Measurements from ENCODE around the gene NDUFA8.

Gene NDUFA8

GRCh38 chr9:122184551-122184950 lies 25.0 kb upstream of the NDUFA8 start:
- no peak for DNase-seq (ENCODE audit: low read depth in 2 of 2)

GRCh38 chr9:122183501-122183900 lies 23.9 kb upstream of the NDUFA8 start:
- no peak for DNase-seq (ENCODE audit: low read depth in 2 of 2)

- no peak for DNase-seq (ENCODE audit: low read depth in 2 of 2)
Observed at GRCh38 chr9:122180633-122181032, 21.1 kb upstream of the NDUFA8 start.

GRCh38 chr9:122179690-122180074 lies 20.1 kb upstream of the NDUFA8 start:
- no peak for DNase-seq (ENCODE audit: low read depth in 2 of 2)

- DNase-seq (ENCODE audit: low read depth in 2 of 2), result no peak
Observed at GRCh38 chr9:122179054-122179689, 19.6 kb upstream of the NDUFA8 start.

- DNase-seq (ENCODE audit: low read depth in 2 of 2), result no peak
Observed at GRCh38 chr9:122176916-122177315, 17.3 kb upstream of the NDUFA8 start.

- DNase-seq (ENCODE audit: low read depth in 2 of 2), result no peak
Observed at GRCh38 chr9:122173670-122174069, 14.1 kb upstream of the NDUFA8 start.

GRCh38 chr9:122172131-122172530 lies 12.6 kb upstream of the NDUFA8 start:
- DNase-seq (ENCODE audit: low read depth in 2 of 2), result no peak

GRCh38 chr9:122168356-122168755 lies 8.8 kb upstream of the NDUFA8 start:
- DNase-seq (ENCODE audit: low read depth in 2 of 2), result no peak

GRCh38 chr9:122164286-122164685 lies 4.7 kb upstream of the NDUFA8 start:
- no peak for DNase-seq (ENCODE audit: low read depth in 2 of 2)

- DNase-seq (ENCODE audit: low read depth in 2 of 2), result no peak
Observed at GRCh38 chr9:122162415-122162814, 2.8 kb upstream of the NDUFA8 start.

GRCh38 chr9:122159925-122160246 lies 307 bp upstream of the NDUFA8 start:
- DNase-seq (ENCODE audit: low read depth in 2 of 2), result no peak

- no peak for DNase-seq (ENCODE audit: low read depth in 2 of 2)
Observed at GRCh38 chr9:122158202-122158601, 1.4 kb downstream of the NDUFA8 start.

- DNase-seq (ENCODE audit: low read depth in 2 of 2), result no peak
Observed at GRCh38 chr9:122155796-122156195, 3.8 kb downstream of the NDUFA8 start.

GRCh38 chr9:122151267-122151828 lies 8.2 kb downstream of the NDUFA8 start:
- no peak for DNase-seq (ENCODE audit: low read depth in 2 of 2)

GRCh38 chr9:122145592-122145863 lies 14.1 kb downstream of the NDUFA8 start:
- DNase-seq (ENCODE audit: low read depth in 2 of 2), result no peak

GRCh38 chr9:122144836-122145591 lies 14.6 kb downstream of the NDUFA8 start:
- DNase-seq (ENCODE audit: low read depth in 2 of 2), result no peak

GRCh38 chr9:122143876-122144405 lies 15.6 kb downstream of the NDUFA8 start:
- DNase-seq (ENCODE audit: low read depth in 2 of 2), result no peak

GRCh38 chr9:122143296-122143695 lies 16.3 kb downstream of the NDUFA8 start:
- no peak for DNase-seq (ENCODE audit: low read depth in 2 of 2)

GRCh38 chr9:122141671-122142070 lies 17.9 kb downstream of the NDUFA8 start:
- no peak for DNase-seq (ENCODE audit: low read depth in 2 of 2)

GRCh38 chr9:122140368-122141193 lies 19.0 kb downstream of the NDUFA8 start:
- DNase-seq (ENCODE audit: low read depth in 2 of 2), result no peak

GRCh38 chr9:122138560-122139268 lies 20.9 kb downstream of the NDUFA8 start:
- no peak for DNase-seq (ENCODE audit: low read depth in 2 of 2)
